GM19324 (cell line): ENCODE data around the gene NCMAP.

ENCODE experiments used
- ATAC-seq: cut with Tn5 transposase; IDR thresholded peaks from one replicate; pipeline ENCODE4 v1.9.1; 2021; ENCODE audit warnings: mild to moderate bottlenecking, moderate library complexity; ENCODE audit not compliant: unreplicated experiment, low FRiP score

The NCMAP gene

GRCh38 chr1:24609949-24610517, 54.1 kb downstream of the NCMAP start:
- ATAC-seq: no peak

GRCh38 chr1:24619376-24619775, 63.5 kb downstream of the NCMAP start:
- no peak for ATAC-seq

GRCh38 chr1:24620678-24621077, 64.8 kb downstream of the NCMAP start:
- ATAC-seq: no peak

GRCh38 chr1:24621121-24621520, 65.2 kb downstream of the NCMAP start:
- no peak for ATAC-seq

- no peak for ATAC-seq
These were observed 66.3 kb downstream of the NCMAP start for GRCh38 chr1:24622218-24622617.

- ATAC-seq: no peak
These were observed 76.9 kb downstream of the NCMAP start for GRCh38 chr1:24632832-24633175.

GRCh38 chr1:24635195-24635843, 79.4 kb downstream of the NCMAP start:
- ATAC-seq: no peak

GRCh38 chr1:24636661-24637357, 80.9 kb downstream of the NCMAP start:
- no peak for ATAC-seq

- ATAC-seq: no peak
These were observed 83.2 kb downstream of the NCMAP start for GRCh38 chr1:24639094-24639493.

GRCh38 chr1:24639881-24640280, 84.0 kb downstream of the NCMAP start:
- no peak for ATAC-seq

GRCh38 chr1:24640288-24640687, 84.4 kb downstream of the NCMAP start:
- ATAC-seq: no peak

GRCh38 chr1:24641646-24642151, 85.8 kb downstream of the NCMAP start:
- no peak for ATAC-seq

- ATAC-seq: peak; percentile 95
These were observed 86.8 kb downstream of the NCMAP start, which contains the start of gene SRRM1 for GRCh38 chr1:24642481-24643362. TSS of gene SRRM1 (plus strand) at chr1:24643302. CDS start at chr1:24643327, 25 bp downstream.

GRCh38 chr1:24643363-24644099, 87.6 kb downstream of the NCMAP start:
- ATAC-seq: peak; percentile 21

GRCh38 chr1:24644100-24644384, 88.2 kb downstream of the NCMAP start:
- ATAC-seq: no peak

GRCh38 chr1:24648919-24649318, 93.0 kb downstream of the NCMAP start:
- no peak for ATAC-seq

- ATAC-seq: no peak
These were observed 96.5 kb downstream of the NCMAP start for GRCh38 chr1:24652382-24652781.

- no peak for ATAC-seq
These were observed 98.1 kb downstream of the NCMAP start for GRCh38 chr1:24654010-24654409.

- no peak for ATAC-seq
These were observed 100.2 kb downstream of the NCMAP start for GRCh38 chr1:24656046-24656445.

GRCh38 chr1:24657781-24658180, 101.9 kb downstream of the NCMAP start:
- no peak for ATAC-seq
